ENCODE results near the gene SNAP23. TPM values are rescaled to one million over a fixed set of nuclear protein-coding genes. Genes with fewer than 3 reads are reported as not detected.

SNAP23 gene
- total RNA-seq, 1 experiment from 2014 or later: 68.3 TPM

DNA sequence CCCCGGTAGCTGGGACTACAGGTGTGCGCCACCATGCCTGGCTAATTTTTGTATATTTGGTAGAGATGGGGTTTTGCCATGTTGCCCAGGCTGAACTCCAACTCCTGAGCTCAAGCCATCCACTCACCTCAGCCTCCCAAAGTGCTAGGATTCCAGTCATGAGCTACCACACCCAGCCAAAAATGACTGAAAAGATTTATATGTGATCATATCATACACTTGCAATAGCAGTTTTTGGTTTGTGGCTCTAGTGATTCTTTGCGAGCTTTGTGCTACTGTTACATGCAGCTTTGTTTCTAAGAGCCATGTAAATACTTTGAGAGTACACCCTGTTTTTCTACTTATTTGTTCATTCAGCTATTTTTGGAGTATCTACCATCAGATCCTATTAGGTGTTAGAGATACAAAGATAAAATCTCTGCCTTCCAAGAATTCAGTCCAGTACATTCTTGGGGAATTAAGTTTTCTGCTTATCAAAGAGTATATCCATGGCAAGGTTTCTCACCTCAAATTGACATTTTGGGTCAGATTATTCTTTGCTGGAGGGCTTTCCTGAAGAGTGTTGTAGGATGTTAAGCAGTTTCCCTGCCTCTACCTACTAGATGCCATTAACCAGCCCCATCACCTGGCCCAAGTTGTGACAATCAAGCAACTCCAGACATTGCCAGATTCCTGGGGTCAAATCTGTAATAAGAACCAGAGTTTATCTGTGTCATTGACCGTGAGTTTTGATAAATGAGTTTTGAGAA lies 15.0 kb downstream of the SNAP23 start (continued):
- TF ChIP-seq, protein P1, sequence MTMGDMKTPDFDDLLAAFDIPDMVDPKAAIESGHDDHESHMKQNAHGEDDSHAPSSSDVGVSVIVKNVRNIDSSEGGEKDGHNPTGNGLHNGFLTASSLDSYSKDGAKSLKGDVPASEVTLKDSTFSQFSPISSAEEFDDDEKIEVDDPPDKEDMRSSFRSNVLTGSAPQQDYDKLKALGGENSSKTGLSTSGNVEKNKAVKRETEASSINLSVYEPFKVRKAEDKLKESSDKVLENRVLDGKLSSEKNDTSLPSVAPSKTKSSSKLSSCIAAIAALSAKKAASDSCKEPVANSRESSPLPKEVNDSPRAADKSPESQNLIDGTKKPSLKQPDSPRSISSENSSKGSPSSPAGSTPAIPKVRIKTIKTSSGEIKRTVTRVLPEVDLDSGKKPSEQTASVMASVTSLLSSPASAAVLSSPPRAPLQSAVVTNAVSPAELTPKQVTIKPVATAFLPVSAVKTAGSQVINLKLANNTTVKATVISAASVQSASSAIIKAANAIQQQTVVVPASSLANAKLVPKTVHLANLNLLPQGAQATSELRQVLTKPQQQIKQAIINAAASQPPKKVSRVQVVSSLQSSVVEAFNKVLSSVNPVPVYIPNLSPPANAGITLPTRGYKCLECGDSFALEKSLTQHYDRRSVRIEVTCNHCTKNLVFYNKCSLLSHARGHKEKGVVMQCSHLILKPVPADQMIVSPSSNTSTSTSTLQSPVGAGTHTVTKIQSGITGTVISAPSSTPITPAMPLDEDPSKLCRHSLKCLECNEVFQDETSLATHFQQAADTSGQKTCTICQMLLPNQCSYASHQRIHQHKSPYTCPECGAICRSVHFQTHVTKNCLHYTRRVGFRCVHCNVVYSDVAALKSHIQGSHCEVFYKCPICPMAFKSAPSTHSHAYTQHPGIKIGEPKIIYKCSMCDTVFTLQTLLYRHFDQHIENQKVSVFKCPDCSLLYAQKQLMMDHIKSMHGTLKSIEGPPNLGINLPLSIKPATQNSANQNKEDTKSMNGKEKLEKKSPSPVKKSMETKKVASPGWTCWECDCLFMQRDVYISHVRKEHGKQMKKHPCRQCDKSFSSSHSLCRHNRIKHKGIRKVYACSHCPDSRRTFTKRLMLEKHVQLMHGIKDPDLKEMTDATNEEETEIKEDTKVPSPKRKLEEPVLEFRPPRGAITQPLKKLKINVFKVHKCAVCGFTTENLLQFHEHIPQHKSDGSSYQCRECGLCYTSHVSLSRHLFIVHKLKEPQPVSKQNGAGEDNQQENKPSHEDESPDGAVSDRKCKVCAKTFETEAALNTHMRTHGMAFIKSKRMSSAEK (CRISPR knock-in tag; IDR thresholded peaks at IDR 0.05; ENCODE audit: borderline replicate concordance): no peak
- no peak for TF ChIP-seq ETV6 (CRISPR knock-in tag; IDR thresholded peaks at IDR 0.05)
- TF ChIP-seq, protein P2, sequence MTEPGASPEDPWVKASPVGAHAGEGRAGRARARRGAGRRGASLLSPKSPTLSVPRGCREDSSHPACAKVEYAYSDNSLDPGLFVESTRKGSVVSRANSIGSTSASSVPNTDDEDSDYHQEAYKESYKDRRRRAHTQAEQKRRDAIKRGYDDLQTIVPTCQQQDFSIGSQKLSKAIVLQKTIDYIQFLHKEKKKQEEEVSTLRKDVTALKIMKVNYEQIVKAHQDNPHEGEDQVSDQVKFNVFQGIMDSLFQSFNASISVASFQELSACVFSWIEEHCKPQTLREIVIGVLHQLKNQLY (CRISPR knock-in tag; IDR thresholded peaks at IDR 0.05): no peak
- TF ChIP-seq, protein P3, sequence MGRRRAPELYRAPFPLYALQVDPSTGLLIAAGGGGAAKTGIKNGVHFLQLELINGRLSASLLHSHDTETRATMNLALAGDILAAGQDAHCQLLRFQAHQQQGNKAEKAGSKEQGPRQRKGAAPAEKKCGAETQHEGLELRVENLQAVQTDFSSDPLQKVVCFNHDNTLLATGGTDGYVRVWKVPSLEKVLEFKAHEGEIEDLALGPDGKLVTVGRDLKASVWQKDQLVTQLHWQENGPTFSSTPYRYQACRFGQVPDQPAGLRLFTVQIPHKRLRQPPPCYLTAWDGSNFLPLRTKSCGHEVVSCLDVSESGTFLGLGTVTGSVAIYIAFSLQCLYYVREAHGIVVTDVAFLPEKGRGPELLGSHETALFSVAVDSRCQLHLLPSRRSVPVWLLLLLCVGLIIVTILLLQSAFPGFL (CRISPR knock-in tag; IDR thresholded peaks at IDR 0.05; ENCODE audit: borderline replicate concordance): no peak
- TF ChIP-seq, protein P4, sequence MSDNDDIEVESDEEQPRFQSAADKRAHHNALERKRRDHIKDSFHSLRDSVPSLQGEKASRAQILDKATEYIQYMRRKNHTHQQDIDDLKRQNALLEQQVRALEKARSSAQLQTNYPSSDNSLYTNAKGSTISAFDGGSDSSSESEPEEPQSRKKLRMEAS (CRISPR knock-in tag; IDR thresholded peaks at IDR 0.05): no peak
- TF ChIP-seq GRHL2 (CRISPR knock-in tag; IDR thresholded peaks at IDR 0.05; ENCODE audit: insufficient replicate concordance, severe bottlenecking): no peak
- TF ChIP-seq ZNF121 (CRISPR knock-in tag; IDR thresholded peaks at IDR 0.05): no peak
- TF ChIP-seq, protein P5, sequence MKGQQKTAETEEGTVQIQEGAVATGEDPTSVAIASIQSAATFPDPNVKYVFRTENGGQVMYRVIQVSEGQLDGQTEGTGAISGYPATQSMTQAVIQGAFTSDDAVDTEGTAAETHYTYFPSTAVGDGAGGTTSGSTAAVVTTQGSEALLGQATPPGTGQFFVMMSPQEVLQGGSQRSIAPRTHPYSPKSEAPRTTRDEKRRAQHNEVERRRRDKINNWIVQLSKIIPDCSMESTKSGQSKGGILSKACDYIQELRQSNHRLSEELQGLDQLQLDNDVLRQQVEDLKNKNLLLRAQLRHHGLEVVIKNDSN (CRISPR knock-in tag; IDR thresholded peaks at IDR 0.05): no peak
- TF ChIP-seq TEAD4 (CRISPR knock-in tag; IDR thresholded peaks at IDR 0.05): no peak
- TF ChIP-seq GTF2I (CRISPR knock-in tag; conservative IDR thresholded peaks at IDR 0.05): no peak
- no peak for TF ChIP-seq OVOL2 (CRISPR knock-in tag; IDR thresholded peaks at IDR 0.05; ENCODE audit: borderline replicate concordance)
- no peak for TF ChIP-seq FOXP1 (CRISPR knock-in tag; IDR thresholded peaks at IDR 0.05; ENCODE audit: borderline replicate concordance)
- TF ChIP-seq, protein P6, sequence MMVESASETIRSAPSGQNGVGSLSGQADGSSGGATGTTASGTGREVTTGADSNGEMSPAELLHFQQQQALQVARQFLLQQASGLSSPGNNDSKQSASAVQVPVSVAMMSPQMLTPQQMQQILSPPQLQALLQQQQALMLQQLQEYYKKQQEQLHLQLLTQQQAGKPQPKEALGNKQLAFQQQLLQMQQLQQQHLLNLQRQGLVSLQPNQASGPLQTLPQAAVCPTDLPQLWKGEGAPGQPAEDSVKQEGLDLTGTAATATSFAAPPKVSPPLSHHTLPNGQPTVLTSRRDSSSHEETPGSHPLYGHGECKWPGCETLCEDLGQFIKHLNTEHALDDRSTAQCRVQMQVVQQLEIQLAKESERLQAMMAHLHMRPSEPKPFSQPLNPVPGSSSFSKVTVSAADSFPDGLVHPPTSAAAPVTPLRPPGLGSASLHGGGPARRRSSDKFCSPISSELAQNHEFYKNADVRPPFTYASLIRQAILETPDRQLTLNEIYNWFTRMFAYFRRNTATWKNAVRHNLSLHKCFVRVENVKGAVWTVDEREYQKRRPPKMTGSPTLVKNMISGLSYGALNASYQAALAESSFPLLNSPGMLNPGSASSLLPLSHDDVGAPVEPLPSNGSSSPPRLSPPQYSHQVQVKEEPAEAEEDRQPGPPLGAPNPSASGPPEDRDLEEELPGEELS (CRISPR knock-in tag; IDR thresholded peaks at IDR 0.05): no peak
- TF ChIP-seq, protein P7, sequence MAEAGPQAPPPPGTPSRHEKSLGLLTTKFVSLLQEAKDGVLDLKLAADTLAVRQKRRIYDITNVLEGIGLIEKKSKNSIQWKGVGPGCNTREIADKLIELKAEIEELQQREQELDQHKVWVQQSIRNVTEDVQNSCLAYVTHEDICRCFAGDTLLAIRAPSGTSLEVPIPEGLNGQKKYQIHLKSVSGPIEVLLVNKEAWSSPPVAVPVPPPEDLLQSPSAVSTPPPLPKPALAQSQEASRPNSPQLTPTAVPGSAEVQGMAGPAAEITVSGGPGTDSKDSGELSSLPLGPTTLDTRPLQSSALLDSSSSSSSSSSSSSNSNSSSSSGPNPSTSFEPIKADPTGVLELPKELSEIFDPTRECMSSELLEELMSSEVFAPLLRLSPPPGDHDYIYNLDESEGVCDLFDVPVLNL (CRISPR knock-in tag; IDR thresholded peaks at IDR 0.05; ENCODE audit: borderline replicate concordance, low read depth): no peak

DNA sequence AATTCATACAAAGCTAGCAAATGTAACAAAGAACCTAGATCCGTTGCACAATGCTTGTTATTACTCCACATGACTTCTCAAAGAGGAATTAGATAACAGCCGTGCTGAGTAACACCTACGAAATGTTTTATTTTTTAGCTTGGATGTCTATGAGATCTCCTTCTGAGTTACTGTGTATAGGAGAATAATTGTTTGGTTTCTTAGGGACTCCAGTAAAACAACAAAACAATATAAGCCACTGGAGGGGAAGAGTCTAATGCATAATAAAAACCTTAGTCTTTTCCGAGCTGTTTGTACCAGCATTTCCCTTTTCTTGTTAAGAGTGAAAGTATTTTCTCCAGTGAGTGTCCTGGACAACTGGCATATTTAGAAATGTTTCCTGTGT lies 15.6 kb downstream of the SNAP23 start:
- Mint-ChIP-seq H3K27ac (no peak overlapping the region), H3K27me3 (ENCODE audit: low read depth) (no peaks in the 10 kb centered on the region), H3K9me3 (no peaks in the 10 kb centered on the region), H3K4me1 (no peaks in the 10 kb centered on the region), H3K36me3 (peaks cover 27% of the 10 kb centered on the region), H3K4me3 (no peak overlapping the region)
- DNase-seq (ENCODE audit: low spot score) (no peak), ATAC-seq (no peak)
- ChIA-PET POLR2A (no interaction called here), CTCF (no interaction called here)
- TF ChIP-seq ATF1 (CRISPR knock-in tag; IDR thresholded peaks at IDR 0.05): no peak
- TF ChIP-seq RORB (CRISPR knock-in tag; IDR thresholded peaks at IDR 0.05): no peak
- TF ChIP-seq CREB1 (CRISPR knock-in tag; IDR thresholded peaks at IDR 0.05): no peak
- no peak for TF ChIP-seq TCF7 (CRISPR knock-in tag; IDR thresholded peaks at IDR 0.05; ENCODE audit: low read depth)
- TF ChIP-seq GRHL2 (CRISPR knock-in tag; IDR thresholded peaks at IDR 0.05; ENCODE audit: insufficient replicate concordance, severe bottlenecking): no peak
- TF ChIP-seq, protein P8, sequence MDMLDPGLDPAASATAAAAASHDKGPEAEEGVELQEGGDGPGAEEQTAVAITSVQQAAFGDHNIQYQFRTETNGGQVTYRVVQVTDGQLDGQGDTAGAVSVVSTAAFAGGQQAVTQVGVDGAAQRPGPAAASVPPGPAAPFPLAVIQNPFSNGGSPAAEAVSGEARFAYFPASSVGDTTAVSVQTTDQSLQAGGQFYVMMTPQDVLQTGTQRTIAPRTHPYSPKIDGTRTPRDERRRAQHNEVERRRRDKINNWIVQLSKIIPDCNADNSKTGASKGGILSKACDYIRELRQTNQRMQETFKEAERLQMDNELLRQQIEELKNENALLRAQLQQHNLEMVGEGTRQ (CRISPR knock-in tag; IDR thresholded peaks at IDR 0.05): no peak
